Esophagus mucosa (tissue), 1 donor: ENCODE measurements around the gene PTGIS. TPM values are rescaled to one million over a fixed set of nuclear protein-coding genes. Genes with fewer than 3 reads are reported as not detected.

Experiments used
- ATAC-seq: fragments of 200-7000 bp; cut with Tn5 transposase; one replicate; pipeline ENCODE4 v1.9.1; 2020
- total RNA-seq: library from RNA; stranded (reverse); gene quantifications from one replicate; pipeline ENCODE4 v1.2.4, GENCODE V29; 2023
- donor health status: DM: yes; HTN: yes; CAD: no.

The PTGIS gene
- total RNA-seq, 1 donor from 2014 or later = 2.9 TPM

DNA sequence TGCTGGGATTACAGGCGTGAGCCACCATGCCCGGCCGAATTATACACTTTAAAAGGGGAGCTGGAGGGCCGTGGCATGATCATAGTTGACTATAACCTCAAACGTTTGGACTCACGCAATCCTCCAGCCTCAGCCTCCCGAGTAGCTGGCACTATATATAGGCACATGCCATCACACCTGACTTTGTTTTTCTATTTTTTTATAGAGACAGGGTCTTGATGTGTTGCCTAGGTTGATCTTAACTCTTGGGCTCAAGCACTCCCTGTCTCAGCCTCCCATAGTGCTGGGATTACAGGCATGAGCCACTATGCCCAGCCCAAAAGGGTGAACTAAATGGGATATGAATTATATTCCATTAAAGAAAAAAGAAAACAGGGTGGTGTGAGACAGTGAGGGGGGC, 7.8 kb downstream of the PTGIS start:
- ATAC-seq = no peak

DNA sequence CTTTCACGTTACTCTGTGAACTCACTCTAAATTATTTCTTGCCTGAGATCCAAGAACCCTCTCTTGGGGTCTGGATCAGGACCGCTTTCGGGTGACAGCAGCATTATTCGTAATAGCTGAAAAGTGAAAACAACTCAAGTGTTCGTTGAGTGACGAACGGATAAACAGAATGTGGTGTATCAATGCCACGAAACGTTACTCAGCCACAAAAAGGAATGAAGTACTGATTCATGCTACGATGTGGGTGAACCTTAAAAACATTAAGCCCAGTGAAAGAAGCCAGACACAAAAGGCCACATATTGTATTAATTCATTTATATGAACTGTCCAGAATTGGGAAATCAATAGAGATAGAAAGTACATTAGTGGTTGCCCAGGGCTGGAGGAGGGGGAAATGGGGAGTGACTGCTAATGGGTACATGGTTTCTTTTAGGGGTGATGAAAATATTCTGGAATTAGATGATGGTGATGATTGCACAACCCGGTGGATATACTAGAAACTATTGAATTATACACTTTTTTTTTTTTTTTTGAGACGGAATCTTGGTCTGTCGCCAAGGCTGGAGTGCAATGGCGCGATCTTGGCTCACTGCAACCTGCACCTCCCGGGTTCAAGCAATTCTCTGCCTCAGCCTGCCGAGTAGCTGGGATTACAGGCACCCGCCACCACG, 8.4 kb downstream of the PTGIS start:
- ATAC-seq = no peak

DNA sequence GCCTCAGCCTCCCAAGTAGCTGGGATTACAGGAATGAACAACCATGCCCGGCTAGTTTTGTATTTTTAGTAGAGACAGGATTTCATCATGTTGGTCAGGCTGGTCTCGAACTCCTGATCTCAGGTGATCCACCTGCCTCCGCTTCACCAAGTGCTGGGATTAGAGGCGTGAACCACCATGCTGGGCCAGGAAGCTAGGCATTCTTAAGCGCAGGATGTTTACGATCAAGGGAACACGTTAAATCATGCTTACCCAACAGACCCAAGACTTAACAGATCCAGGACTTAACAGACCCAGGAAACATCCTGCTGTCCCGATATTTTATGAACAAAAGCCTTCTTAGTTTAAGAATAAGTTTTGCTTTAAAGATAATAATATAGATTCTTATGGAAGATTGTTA, 9.1 kb downstream of the PTGIS start:
- no peak for ATAC-seq

DNA sequence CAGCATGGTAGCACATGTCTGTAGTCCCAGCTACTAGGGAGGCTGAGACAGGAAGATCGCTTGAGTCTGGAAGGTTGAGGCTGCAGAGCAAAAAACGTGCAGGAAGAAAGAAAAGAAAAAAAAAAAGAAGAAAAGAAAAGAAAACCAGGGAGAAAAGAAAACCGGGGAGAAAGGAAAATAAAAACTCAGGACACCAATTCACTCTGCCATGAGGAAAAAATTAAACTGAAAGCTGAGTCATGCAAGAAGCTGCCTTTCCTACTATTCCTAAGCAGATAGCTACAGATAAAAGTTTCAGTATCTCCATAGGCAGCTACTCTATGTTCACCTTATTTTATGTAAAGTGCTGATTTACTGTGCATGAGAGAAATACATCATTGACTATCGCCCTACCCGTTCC, 10.5 kb downstream of the PTGIS start:
- no peak for ATAC-seq

DNA sequence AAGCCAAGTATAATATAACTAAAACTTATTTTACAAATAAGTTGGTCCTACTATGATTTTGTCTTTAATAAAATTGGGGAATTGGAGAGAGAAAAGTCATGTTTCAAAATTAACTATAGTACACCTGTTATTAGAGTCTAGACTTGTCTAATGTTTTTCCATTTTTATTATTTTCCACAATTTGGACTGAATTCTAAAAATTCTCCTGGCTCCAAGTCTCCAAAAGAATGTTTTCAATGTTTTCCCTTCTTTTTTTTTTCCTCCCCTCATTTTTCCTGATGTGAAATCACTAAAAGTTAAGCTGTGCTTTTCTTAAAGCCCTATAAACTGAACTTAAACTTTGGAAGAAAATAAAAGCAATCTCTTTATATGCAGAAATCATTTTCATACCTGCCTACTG, 11.3 kb downstream of the PTGIS start:
- ATAC-seq = no peak

DNA sequence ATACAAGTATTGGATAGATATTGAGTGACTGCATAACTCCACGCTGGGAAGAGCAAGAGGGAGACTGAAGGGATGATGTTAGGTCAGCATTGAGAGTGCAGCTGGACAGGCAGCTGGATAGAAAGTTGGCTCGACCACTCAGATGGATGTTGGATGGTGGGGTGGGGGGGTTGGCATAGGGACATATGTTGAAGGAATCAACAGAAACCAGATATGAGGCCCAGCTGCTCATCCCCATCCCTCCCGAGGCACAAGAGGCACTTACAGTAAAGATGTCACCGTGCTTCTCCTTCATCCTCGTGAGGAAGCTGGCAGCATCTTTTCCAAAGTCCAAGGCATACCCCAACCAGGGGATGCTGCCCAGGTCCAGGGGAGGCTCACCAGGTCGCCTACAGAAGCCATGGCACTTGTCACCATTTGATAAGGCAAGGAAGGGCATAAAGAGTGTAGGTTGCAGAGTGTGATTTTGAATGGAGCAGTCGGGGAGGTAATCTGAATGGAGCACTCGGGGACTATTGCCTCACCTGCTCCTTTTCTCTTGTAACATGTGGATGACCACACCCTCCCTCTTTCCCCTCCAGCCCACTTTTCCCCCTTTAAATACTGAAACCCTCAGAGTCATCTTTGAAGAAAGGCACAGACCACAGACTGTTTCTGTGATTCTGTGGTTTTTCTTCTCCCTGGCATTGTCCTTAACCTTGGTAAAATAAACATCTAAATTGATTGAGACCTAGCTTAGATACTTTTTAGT, 18.0 kb downstream of the PTGIS start:
- ATAC-seq = no peak

DNA sequence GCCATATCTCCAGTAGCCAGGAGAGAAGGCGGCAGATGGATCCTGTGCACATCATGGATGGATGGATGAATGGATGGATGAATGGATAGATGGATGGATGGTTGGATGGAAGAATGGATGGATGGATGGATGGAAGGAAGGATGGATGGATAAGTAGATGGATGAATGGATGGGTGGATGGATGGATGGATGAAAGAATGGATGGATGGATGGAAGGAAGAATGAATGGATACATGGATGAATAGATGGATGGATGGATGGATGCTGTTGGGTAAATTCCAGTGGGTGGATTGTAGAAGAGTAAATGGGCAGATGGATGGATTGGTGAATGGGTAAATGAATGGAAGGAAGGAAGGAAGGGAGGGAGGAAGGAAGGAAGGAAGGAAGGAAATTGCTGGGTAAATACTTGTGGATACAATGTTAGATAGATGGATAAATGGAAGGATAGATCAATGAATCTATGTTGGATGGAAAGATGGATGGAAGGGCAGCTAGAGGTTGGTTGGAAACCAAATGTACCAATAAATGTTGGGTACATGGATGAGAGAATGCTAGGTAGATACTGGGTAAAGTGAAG, 19.5 kb downstream of the PTGIS start:
- no peak for ATAC-seq

DNA sequence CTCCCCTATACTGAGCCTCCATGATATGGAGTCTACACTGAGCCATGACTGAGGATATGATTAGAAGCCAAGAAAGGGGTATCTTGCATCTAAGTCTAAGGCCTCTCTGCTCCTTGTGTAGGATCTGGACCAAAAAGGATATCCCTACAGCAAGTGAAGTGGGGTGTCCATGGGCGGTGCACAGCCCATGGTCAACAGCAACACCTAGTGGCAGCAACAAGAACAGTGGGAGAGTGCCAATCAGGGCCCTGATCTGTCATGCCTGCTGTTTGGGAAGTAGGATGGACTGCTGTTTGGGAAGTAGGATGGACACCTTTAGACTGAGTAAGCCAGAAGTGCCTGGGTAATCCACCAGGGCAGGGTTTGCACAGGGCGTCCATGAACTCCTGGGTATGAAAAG, 22.4 kb downstream of the PTGIS start:
- ATAC-seq = no peak

DNA sequence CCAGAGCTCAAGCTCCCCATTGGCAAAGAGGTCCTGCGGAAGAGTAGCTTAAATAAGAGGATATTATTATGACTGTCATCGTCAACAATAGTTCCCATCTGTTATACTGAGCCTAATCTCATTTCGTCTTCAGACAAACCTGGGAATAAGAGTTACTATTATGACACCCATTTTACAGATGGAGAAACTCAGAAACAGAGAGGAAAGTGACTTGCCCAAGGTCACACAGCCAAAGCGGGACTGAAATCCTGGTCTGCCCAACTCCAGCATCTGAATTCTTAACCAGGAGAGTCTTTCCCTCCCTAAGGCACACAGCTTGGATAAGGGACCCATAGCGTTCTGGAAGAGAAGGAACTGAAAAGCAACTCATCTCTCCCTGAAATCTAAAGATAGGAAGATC, 23.4 kb downstream of the PTGIS start:
- ATAC-seq = no peak

DNA sequence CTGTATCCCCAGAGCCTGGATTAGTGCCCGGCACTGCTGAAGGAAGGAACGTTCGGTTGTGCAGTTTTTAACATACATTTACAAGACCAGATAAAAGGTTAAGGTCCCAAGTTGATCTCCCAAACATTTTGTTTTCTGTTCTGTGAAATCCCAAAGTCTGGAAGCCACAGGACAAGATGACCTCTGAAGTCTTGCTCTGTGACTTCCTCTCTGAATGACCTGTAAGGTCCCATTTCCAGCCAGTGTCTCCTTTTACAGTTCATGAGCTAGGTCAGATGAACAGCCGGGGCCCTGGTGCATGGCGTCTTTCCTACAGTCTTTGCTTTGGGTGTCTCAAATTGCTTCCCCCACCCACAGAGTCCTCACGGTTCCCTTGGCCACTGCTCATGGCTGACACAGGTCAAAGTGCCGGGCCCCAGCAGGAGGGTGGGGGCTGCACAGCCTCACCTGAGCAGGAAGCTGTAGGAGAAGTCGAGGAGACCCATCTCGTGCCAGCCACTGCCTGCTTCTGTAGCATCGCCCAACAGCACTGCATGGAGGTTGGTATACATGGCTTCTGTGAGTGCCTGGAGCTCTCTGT, 24.0 kb downstream of the PTGIS start:
- no peak for ATAC-seq

DNA sequence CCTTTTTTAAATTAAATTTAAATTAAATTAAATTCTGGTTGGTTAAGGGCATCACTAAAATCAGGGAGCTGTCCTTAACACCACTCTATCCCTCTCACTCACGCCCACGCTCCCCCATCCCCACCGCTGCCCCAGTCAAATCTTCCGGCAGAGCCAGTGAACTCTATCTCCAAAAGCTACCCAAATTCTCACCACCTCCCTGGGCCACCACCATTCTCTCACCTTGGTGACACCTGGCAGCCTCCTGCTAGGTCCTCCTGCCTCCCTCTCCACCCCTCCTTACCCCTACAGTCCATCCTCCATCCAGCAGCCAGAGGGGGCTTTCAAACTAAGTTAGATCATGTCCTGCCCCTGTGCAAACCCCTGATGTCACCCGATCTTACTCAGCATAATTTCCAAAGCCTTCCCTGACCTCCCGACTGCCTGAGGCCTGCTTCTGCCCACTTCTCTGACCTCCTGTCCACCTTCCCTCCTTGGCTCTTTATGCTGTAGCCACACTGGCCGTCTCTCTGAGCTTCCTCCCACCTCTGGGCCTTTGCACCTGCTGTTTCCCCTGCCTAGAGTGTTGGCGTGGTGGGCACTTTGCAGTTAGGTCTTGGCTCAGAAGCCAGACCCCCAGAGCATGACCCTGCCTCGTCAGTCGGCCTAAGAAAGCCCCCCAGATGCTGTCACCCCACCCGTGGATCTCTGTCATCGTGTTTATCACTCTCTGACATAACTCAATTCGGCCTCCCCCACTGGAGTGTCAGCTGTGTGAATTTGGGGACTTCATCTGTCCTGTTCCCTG, 24.7 kb downstream of the PTGIS start:
- no peak for ATAC-seq

DNA sequence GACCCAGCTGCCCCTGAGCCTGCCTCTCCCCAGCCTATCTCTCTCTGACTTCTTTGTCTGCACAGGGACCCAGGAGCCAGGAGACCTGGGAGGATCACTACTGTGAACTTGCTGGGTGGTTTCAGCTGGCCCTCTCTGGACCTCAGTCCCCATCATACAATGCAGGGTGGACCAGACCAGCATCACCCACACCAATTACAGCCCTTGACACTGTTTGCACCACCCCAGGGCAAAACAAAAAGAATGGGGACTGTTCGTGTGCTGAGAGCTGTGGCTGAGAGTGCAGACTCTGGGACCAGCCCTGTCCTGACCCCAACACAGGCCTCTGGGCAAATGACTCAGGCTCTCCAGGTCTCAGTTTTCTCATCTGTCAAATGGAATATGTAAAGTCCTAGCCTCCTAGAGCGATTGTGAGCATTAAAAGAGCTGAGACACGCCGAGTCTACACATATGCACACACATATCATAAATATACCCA, 25.4 kb downstream of the PTGIS start:
- no peak for ATAC-seq

DNA sequence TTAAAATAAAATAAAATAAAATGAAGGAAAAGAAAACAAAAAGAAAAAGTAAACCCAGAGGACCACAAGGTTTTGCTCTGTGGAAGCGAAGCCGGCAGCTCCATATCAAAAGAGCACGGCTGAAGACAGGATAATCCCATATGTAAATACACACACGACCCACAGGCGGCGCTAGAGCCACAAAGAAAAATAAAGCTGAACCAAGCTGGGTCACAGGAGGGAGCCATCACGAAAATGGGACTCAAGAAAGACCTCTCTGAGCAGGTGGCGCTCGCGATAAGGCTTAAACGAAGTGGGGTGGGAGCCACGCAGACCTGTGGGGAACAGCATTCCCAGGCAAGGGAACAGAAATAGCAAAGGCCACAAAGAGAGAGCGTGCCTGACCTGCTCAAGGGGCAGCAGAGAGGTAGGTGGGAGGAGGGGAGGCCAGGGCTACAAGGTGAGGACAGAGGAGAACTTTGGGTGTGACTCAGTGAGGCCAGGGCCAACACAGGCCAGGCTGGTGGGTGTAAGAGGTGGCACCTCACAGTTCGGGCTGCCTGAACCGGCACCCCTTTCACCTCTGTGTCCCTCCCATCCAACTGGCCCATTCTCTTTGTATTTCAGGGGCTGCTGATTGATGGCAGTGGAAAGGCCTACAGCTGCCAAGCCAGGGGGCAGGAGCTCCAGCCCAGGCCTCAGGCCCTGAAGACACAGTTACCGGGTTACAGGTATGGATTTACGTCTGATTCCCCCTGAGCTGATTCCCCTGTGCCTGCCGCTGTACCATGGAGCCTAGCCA, 26.0 kb downstream of the PTGIS start:
- ATAC-seq = peak; percentile 73

DNA sequence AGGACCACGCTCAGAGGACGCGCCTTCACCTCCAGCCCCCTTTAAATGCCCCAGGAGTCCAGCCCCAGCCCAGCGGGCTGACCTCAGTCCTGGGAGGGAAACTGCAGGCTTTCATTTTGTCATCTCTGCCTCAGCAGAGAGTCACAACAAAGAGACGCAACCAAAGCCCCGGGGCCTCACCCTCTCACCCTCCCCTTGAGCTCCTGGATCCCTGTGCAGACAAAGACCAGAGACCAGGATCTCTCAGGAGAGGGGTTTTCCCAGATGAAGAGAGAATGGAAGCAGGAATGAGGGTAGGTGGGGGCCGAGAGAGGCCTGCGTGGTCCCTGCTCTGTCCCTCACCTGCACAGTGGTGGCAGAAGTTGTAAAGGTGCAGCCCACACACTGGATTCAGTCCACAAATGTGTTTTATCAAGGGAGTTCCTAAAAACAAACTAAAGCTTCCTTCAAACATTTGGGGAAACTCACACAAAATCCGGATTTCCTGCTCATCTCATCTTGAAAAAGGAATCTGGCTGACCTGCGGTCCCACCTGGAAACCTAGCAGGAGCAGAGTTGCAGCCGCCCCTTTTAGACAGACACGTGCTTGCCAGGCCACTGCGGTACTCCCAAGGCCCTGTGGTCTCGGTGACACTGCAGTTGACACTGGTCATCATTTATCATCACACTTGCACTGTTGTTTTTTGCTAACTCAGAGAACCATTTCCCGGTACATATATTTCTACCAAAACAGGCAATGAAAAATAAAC, 27.1 kb downstream of the PTGIS start:
- no peak for ATAC-seq

DNA sequence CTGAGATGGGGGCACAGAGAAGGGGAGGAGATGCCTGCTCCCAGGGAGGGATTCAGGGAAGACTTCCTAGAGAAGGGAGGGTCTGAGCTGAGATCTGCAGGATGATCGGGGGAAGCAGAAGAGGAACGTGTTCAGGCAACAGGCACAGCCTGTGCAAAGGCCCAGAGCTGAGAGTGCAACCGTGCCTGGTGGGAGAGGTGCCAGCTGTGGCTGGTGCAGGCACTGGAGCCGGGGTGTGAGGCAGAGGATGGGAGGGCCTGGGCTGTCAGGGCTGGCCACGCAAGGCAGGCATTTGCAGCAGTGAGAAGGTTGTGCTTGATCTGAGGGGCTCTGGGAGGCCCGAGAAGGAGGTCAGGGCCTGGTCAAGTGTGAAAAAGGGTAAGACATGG, 27.7 kb downstream of the PTGIS start:
- ATAC-seq = no peak

DNA sequence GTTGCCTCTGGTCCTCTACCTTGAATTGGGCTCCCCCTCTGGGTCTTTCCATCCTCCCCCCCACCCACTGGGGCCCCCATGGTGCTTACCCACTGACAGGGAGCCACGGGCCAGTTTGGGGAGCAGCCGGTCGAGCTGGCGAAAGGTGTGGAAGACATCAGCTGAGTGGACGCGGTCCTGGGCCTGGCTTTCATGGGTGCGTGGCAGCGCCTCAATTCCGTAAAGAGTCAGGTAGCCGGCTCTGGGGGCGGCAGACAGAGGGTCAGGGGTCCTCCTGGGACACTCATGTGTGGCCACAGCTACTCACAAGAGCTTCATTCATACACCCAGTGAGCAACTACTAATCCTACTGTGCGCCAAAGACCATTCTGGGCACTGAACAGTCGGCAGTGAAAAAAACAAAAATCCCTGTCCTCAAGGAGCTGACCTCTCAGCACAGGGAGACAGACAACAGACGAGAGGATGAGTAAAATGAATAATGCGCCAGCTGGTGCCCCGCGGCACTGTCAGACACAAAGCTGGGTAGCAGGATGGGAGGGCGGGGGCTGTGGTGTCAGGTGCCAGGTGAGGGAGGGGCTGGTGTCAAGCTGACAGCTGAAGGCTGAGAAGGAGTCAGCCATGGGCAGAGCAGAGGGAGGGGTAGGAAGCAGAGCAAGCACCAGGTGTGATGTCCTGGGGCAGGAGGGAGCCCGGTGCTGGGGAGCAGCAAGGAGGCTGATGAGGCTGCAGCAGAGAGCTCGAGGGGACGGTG, 28.3 kb downstream of the PTGIS start:
- ATAC-seq = no peak

DNA sequence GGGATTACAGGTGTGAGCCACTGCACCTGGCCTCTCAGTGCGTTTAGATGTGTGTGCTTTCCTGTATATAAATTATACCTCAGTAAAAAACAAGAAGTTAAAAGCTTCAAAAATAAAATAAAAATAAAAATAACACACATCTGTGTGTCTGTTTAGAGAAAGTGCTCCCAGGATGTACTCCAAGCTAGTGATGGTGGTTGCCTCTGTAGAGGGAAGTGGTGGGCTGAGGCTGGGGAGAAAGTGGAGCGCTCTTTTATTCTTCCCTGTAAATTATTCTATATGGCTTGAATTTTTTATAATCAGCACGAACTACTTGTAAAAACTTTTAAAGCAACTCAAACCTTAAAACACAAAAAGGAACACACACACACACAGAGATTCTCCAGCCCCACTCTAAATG, 29.0 kb downstream of the PTGIS start:
- no peak for ATAC-seq

DNA sequence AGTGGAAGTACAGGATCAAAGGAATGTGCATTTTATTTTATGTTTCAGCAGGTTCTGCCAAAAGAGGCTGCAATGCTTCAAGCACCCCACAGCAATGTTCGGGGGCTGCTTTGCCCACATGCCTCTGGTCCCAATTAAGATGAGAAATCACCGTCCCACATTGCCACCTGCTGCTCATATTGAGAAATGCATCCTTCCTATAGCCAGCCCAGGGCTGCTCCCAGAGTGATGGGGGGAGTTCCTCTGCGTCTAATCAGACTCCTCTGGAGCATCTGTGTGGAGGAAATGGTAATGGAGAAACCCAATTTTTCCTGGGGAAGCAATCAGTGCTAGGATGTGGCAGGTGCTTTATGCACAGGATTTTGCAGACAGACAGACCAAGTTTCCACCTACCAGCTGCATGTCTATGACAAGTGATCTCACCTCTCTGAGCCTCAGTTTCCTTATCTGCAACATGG, 33.7 kb downstream of the PTGIS start:
- ATAC-seq = peak; percentile 51

DNA sequence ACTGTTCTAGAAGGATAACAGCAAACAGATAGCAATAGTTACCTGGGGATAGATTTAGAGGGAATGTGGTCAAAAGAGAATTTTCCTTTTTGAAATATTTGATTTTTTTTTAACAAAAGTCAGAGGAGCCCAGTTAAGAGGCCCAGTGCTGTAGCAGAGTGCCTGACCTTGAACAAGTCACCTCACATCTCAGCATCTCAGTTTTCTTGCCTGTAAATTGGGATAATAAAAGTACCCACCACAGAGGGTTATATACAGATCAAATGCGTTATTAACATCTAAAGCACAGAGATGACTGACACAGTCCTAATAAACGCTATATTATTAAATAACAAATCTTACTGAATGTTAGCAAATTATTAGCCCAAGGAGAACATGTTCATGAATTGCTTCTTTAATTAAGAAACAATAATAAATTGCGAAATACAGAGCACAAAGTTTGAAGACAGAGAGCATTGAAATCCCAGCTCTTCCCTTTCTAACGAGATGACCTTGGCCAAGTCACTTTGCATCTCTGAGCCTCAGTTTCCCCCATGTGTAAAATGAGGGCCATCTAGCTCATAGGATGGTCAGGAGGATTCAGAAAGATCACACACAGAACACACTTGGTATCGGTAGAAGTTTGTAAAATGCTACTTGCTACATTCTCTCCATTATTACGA, 35.5 kb downstream of the PTGIS start:
- no peak for ATAC-seq

DNA sequence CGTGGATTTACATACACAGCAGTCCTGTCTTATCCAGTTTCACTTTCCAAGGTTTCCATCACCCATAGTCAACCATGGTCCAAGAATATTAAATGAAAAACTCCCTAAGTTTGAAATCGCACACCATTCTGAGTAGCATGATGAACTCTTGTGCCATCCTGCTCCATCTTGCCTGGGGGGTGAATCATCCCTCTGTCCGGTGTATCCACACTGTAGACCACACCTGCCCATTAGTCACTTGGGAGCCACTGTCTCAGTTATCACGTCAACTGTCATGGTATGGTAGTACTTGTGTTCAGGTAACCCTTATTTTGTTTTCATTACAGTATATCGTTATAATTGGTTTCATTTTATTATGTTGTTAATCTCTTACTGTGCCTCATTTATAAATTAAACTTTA, 38.5 kb downstream of the PTGIS start:
- peak; percentile 67 for ATAC-seq
